HCT116 (cell line): Measurements from ENCODE around the gene CELF3. TPM values are rescaled to one million over a fixed set of nuclear protein-coding genes. Genes with fewer than 3 reads are reported as not detected.
A peak's percentile ranks its signal among the peaks of the same experiment; 100 is the strongest.

Source experiments
- ATAC-seq: fragments of 200-7000 bp; cut with Tn5 transposase; 2 replicates; pipeline ENCODE4 v1.9.1; 2020; ENCODE audit warnings: mild to moderate bottlenecking, moderate library complexity
- BruUV-seq: library from RNA; stranded (reverse); fragments of 400-500 nt; replicated peaks from 2 replicates; lab custom pipeline; 2021; lab: Mats Ljungman, UMichigan
- CTCF ChIA-PET: fragments of 300-600 bp; sonication (Branson Sonifier 250); formaldehyde crosslinking; loops from one replicate; lab custom pipeline; 2021; ENCODE audit warnings: antibody characterized with exemption; lab: Charles Lee
- POLR2A ChIA-PET: fragments of 300-600, 350-600 bp; sonication (Branson Sonifier 250); formaldehyde crosslinking; loops from one replicate; lab custom pipeline; 2021; ENCODE audit warnings: antibody characterized with exemption; lab: Charles Lee
- RAD21 ChIA-PET, 2 experiments: fragments of 300-600 bp; sonication (Branson Sonifier 250); formaldehyde crosslinking; loops; one replicate each; lab custom pipeline; 2023; ENCODE audit warnings: low total read pairs in 2 of 2; ENCODE audit not compliant: uncharacterized antibody in 2 of 2, unreplicated experiment in 2 of 2, low non-redundant PET in 1 of 2; lab: Charles Lee
- DNase-seq: peaks from one replicate; pipeline ENCODE4 v3.0.0-alpha.2; 2010; ENCODE audit warnings: low read depth, low spot score
- H2AFZ ChIP-seq: fragments of 200-600 bp; shearing (Covaris generic), sonication (generic); 2 replicates; pipeline ENCODE4 v1.6.1; 2017; ENCODE audit warnings: low read depth, mixed run types, mixed read lengths, antibody characterized with exemption, low read length; ENCODE audit not compliant: poor library complexity, severe bottlenecking
- H3K27ac ChIP-seq: 2 replicates; pipeline ENCODE4 v1.5.1; 2012; ENCODE audit warnings: low read depth, low read length
- H3K27me3 ChIP-seq: fragments of 200-600 bp; sonication (generic); 2 replicates; pipeline ENCODE4 v1.6.1; 2016; ENCODE audit warnings: mixed run types, low read length, mixed read lengths; ENCODE audit not compliant: insufficient read depth
- H3K36me3 ChIP-seq, 2 experiments: fragments of 200-500 bp in 1 of 2; fragments of 200-600 bp in 1 of 2; sonication (Bioruptor generic) in 1 of 2; sonication (generic) in 1 of 2; 2 replicates each; pipeline versions ENCODE4 v1.5.1 to v1.6.1; 2014 to 2016; ENCODE audit warnings: low read length in 2 of 2, inconsistent platforms in 1 of 2, mixed read lengths in 1 of 2, mixed run types in 1 of 2; ENCODE audit not compliant: insufficient read depth in 2 of 2, control insufficient read depth in 1 of 2
- H3K4me1 ChIP-seq, 2 experiments: fragments of 200-600 bp in 1 of 2; sonication (generic) in 1 of 2; 2 replicates each; pipeline versions ENCODE4 v1.5.1 to v1.6.1; 2012 to 2017; ENCODE audit warnings: low read length in 2 of 2, inconsistent platforms in 1 of 2, mild to moderate bottlenecking in 1 of 2, mixed read lengths in 1 of 2, mixed run types in 1 of 2, moderate library complexity in 1 of 2; ENCODE audit not compliant: insufficient read depth in 2 of 2, control insufficient read depth in 1 of 2
- H3K4me2 ChIP-seq: fragments of 200-600 bp; sonication (generic); 2 replicates; pipeline ENCODE4 v1.6.1; 2017; ENCODE audit warnings: mixed run types, low read length, mixed read lengths
- H3K4me3 ChIP-seq, 2 experiments: fragments of 200-600 bp in 1 of 2; sonication (generic) in 1 of 2; replicated peaks in 1 of 2; 2 replicates each; pipeline ENCODE4 v1.5.1; 2011 to 2016; ENCODE audit warnings: low read length in 2 of 2, control low read depth in 1 of 2, low read depth in 1 of 2, mild to moderate bottlenecking in 1 of 2, mixed read lengths in 1 of 2, mixed run types in 1 of 2
- H3K79me2 ChIP-seq: fragments of 200-600 bp; sonication (generic); 2 replicates; pipeline ENCODE4 v1.6.1; 2017; ENCODE audit warnings: mild to moderate bottlenecking, mixed run types, low read length, moderate library complexity, mixed read lengths; ENCODE audit not compliant: insufficient read depth
- H3K9ac ChIP-seq: fragments of 200-600 bp; sonication (generic); 2 replicates; pipeline ENCODE4 v1.6.1; 2016; ENCODE audit warnings: low read length, mixed read lengths
- H3K9me2 ChIP-seq: fragments of 200-600 bp; sonication (generic), shearing (Covaris generic); 2 replicates; pipeline ENCODE4 v1.6.1; 2017; ENCODE audit warnings: mixed run types, mild to moderate bottlenecking, moderate library complexity; ENCODE audit not compliant: insufficient read depth
- H3K9me3 ChIP-seq, 2 experiments: fragments of 200-500 bp in 1 of 2; fragments of 200-600 bp in 1 of 2; sonication (Bioruptor generic) in 1 of 2; sonication (generic) in 1 of 2; 2 replicates each; pipeline ENCODE4 v1.6.1; 2014 to 2017; ENCODE audit warnings: low read length in 2 of 2, mixed read lengths in 2 of 2, inconsistent platforms in 1 of 2, low read depth in 1 of 2, mild to moderate bottlenecking in 1 of 2, mixed run types in 1 of 2, moderate library complexity in 1 of 2; ENCODE audit not compliant: control insufficient read depth in 1 of 2, insufficient read depth in 1 of 2
- H4K20me1 ChIP-seq: fragments of 200-600 bp; sonication (generic), shearing (Covaris generic); 2 replicates; pipeline ENCODE4 v1.6.1; 2017; ENCODE audit warnings: mixed run types, mild to moderate bottlenecking, moderate library complexity; ENCODE audit not compliant: insufficient read depth
- CBX3 ChIP-seq: IDR thresholded peaks from 2 replicates; pipeline ENCODE4 v1.6.1; 2012; ENCODE audit warnings: low read depth
- EGR1 ChIP-seq: IDR thresholded peaks from 2 replicates; pipeline ENCODE4 v1.6.1; 2012; ENCODE audit warnings: low read depth
- FOSL1 ChIP-seq: IDR thresholded peaks from 2 replicates; pipeline ENCODE4 v1.6.1; 2012; ENCODE audit warnings: low read depth
- SIN3A ChIP-seq: IDR thresholded peaks from 2 replicates; pipeline ENCODE4 v1.6.1; 2012; ENCODE audit warnings: low read depth
- ZBTB33 ChIP-seq: IDR thresholded peaks from 2 replicates; pipeline ENCODE4 v1.6.1; 2011; ENCODE audit warnings: mild to moderate bottlenecking, low read length, moderate library complexity; ENCODE audit not compliant: insufficient replicate concordance; ENCODE audit errors: extremely low read depth
- intact Hi-C: fragments of 100-400 bp; cut with micrococcal nuclease; formaldehyde crosslinking; loops from 2 replicates; pipeline ENCODE4 v1.10.0; 2022
- total RNA-seq: library from RNA; stranded (reverse); gene quantifications from one replicate; pipeline ENCODE4 v1.2.1, GENCODE V29; 2021; ENCODE audit not compliant: unreplicated experiment
- TF ChIP-seq, protein P1 (sequence below), 3 experiments: fragments of 200-600 bp in 1 of 3; sonication (generic) in 1 of 3; IDR thresholded peaks in 2 of 3; conservative IDR thresholded peaks in 1 of 3; 2 replicates each; pipeline ENCODE4 v1.5.1; 2012 to 2017; ENCODE audit warnings: low read depth in 2 of 3, low read length in 2 of 3, antibody characterized with exemption in 1 of 3, borderline replicate concordance in 1 of 3, control low read depth in 1 of 3, mild to moderate bottlenecking in 1 of 3, mixed read lengths in 1 of 3, mixed run types in 1 of 3, moderate library complexity in 1 of 3; ENCODE audit not compliant: insufficient read depth in 1 of 3

Gene CELF3
- total RNA-seq, 1 experiment from 2014 or later = not detected

- TF ChIP-seq, protein P1, sequence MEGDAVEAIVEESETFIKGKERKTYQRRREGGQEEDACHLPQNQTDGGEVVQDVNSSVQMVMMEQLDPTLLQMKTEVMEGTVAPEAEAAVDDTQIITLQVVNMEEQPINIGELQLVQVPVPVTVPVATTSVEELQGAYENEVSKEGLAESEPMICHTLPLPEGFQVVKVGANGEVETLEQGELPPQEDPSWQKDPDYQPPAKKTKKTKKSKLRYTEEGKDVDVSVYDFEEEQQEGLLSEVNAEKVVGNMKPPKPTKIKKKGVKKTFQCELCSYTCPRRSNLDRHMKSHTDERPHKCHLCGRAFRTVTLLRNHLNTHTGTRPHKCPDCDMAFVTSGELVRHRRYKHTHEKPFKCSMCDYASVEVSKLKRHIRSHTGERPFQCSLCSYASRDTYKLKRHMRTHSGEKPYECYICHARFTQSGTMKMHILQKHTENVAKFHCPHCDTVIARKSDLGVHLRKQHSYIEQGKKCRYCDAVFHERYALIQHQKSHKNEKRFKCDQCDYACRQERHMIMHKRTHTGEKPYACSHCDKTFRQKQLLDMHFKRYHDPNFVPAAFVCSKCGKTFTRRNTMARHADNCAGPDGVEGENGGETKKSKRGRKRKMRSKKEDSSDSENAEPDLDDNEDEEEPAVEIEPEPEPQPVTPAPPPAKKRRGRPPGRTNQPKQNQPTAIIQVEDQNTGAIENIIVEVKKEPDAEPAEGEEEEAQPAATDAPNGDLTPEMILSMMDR (IDR thresholded peaks at IDR 0.05 in 2 of 3, conservative IDR thresholded peaks at IDR 0.05 in 1 of 3; ENCODE audit: borderline replicate concordance in 1 of 3, insufficient read depth in 1 of 3, low read depth in 2 of 3, low read length in 2 of 3) = no peak
- TF ChIP-seq CBX3 = no peak
Observed at GRCh38 chr1:151723726-151724370, 7.2 kb upstream of the CELF3 start (continued).

GRCh38 chr1:151721788-151722510 lies 5.3 kb upstream of the CELF3 start:
- TF ChIP-seq EGR1 (no peak), FOSL1 (no peak), SIN3A (no peak), ZBTB33 (no peak)
- DNase-seq (no peak), ATAC-seq (no peak; the same call in 1 of the 2 replicates)
- intact Hi-C loops = no loop called here
- no peaks in the 10 kb centered on the region for H3K36me3 ChIP-seq
- CTCF ChIA-PET = no interaction called here
- H2AFZ ChIP-seq = peak overlapping the region; percentile 82
- H3K4me1 ChIP-seq = no peaks in the 10 kb centered on the region
- no peak overlapping the region for H3K27ac ChIP-seq
- no peaks in the 10 kb centered on the region for H3K9me3 ChIP-seq
- peaks cover 26% of the 10 kb centered on the region for H3K27me3 ChIP-seq
- no TSS peak for BruUV-seq
- RAD21 ChIA-PET = interaction anchor here in 1 of 2 experiments (0.6 kb wide), 1 partner anchor 29 kb away, joined by 3 read pairs; no protein-coding TSS in a partner anchor
- H3K4me2 ChIP-seq = peak overlapping the region; percentile 72
- no peaks in the 10 kb centered on the region for H3K9me2 ChIP-seq
- no peak overlapping the region for H3K9ac ChIP-seq
- H3K4me3 ChIP-seq = peak overlapping the region; percentile 34 to 53
- no peaks in the 10 kb centered on the region for H4K20me1 ChIP-seq
- POLR2A ChIA-PET = no interaction called here
- no peaks in the 10 kb centered on the region for H3K79me2 ChIP-seq
